ENCODE measurements around the gene MROH2A.

DNA sequence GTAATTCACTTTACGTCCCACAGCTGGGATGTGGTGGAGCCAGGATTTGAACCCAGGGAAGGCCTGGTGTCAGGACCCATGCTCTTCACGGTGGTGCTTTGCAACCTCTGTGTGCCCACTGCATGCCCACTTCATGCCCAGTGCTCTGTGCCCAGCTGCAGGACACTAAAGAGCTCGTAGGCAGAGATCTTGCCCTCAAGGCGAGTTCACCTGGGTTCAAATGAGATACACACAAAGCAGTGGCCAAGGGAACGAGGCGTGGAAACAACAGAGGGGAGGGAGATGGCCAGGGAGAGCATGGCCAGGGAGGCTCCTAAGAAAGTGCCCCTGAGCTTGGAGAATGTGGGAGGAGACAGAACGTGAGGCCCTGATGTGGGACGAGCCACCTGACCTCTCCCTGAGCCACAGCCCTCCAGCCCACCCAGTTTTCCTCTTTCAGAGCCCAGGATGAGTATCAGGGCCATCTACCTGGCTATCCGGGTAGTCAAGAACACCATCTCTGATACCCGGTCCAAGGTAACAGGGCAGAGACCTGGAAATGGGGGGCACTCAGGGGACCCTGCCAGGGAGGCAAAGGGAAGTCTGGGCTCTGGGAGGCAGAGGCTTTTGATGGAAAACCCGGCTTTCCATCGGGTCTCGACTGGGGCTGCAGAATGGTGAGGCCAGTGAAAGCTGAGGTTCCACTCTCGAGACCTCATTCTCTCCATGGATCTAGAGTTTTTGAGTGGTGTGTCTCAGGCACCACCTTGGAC is 20.4 kb downstream of the MROH2A start:
- TF ChIP-seq REST (IDR thresholded peaks at IDR 0.05; ENCODE audit: low read depth) (no peak), RAD21 (IDR thresholded peaks at IDR 0.05; ENCODE audit: low read depth) (no peak), CREB1 (IDR thresholded peaks at IDR 0.05; ENCODE audit: low read depth) (no peak), ZBTB7A (IDR thresholded peaks at IDR 0.05; ENCODE audit: low read depth) (no peak), NFIC (IDR thresholded peaks at IDR 0.05) (no peak), FOXM1 (IDR thresholded peaks at IDR 0.05; ENCODE audit: borderline replicate concordance, low read depth) (no peak), EP300 (IDR thresholded peaks at IDR 0.05; ENCODE audit: borderline replicate concordance) (no peak), CEBPB (IDR thresholded peaks at IDR 0.05) (no peak), YY1 (IDR thresholded peaks at IDR 0.05; ENCODE audit: low read depth) (no peak), TEAD4 (IDR thresholded peaks at IDR 0.05) (no peak), TCF12 (IDR thresholded peaks at IDR 0.05; ENCODE audit: low read depth) (no peak), EGR1 (IDR thresholded peaks at IDR 0.05) (no peak)
- TF ChIP-seq, protein P1, sequence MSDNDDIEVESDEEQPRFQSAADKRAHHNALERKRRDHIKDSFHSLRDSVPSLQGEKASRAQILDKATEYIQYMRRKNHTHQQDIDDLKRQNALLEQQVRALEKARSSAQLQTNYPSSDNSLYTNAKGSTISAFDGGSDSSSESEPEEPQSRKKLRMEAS (IDR thresholded peaks at IDR 0.05) = no peak

Measured in Ishikawa (cell line).